22Rv1 (cell line): ENCODE results near the gene LRP8.

Experiments used
- ZFX ChIP-seq: fragments of 450-650 bp; IDR thresholded peaks from 2 replicates; pipeline ENCODE4 v1.6.1; 2017; ENCODE audit warnings: antibody characterized with exemption, borderline replicate concordance
- TF ChIP-seq, protein P1 (sequence below): fragments of 450-650 bp; IDR thresholded peaks from 2 replicates; pipeline ENCODE4 v1.5.1; 2017; ENCODE audit warnings: mild to moderate bottlenecking

DNA sequence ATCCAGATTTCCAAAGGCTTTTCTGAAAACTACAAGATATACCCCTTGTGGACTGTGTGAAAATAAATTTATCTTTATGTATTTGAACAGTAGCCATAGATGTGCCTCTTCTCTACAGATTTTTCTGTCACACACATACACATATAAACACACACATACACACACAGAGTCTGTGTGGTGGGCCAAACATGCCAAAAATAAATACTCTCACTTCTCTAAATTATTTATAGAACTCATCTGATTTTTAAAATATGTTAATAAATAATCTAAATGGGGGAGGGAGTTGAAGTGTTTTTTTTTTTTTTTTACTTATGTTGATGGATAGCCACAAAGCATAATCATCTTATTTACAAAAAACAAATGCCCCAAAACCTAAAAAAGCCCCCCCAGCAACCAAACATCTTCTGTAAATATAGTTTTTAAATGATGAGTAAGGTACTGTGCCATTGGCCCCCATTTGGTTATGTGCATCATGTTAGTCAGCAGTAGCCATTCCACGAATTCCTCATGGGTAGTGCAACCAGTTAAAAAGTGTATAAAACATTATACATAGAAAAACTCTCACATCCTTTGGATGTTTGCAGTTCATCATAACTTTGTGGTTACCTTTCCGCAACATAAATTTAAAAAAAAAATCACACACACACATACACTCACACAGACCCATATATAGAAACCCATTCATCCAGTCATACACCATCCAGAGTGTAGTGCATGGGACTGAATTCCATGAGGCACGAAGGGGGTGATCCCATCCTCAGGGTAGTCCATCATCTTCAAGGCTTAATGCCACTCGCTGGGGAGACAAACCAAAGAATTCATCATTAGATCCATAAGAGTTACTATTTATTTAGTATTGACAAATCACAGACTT lies 81.4 kb downstream of the LRP8 start:
- TF ChIP-seq, protein P1, sequence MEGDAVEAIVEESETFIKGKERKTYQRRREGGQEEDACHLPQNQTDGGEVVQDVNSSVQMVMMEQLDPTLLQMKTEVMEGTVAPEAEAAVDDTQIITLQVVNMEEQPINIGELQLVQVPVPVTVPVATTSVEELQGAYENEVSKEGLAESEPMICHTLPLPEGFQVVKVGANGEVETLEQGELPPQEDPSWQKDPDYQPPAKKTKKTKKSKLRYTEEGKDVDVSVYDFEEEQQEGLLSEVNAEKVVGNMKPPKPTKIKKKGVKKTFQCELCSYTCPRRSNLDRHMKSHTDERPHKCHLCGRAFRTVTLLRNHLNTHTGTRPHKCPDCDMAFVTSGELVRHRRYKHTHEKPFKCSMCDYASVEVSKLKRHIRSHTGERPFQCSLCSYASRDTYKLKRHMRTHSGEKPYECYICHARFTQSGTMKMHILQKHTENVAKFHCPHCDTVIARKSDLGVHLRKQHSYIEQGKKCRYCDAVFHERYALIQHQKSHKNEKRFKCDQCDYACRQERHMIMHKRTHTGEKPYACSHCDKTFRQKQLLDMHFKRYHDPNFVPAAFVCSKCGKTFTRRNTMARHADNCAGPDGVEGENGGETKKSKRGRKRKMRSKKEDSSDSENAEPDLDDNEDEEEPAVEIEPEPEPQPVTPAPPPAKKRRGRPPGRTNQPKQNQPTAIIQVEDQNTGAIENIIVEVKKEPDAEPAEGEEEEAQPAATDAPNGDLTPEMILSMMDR = no peak
- TF ChIP-seq ZFX = no peak
